Erythroblast (primary cell): ENCODE data around the gene LSS.

Experiments used
- GATA1 ChIP-seq: IDR thresholded peaks from 2 replicates; pipeline ENCODE4 v1.6.1; 2011; ENCODE audit warnings: low read depth, mild to moderate bottlenecking, control low read depth, low read length, moderate library complexity
- POLR2A ChIP-seq: IDR thresholded peaks from 2 replicates; pipeline ENCODE4 v1.6.1; 2011; ENCODE audit warnings: mild to moderate bottlenecking, low read length

DNA sequence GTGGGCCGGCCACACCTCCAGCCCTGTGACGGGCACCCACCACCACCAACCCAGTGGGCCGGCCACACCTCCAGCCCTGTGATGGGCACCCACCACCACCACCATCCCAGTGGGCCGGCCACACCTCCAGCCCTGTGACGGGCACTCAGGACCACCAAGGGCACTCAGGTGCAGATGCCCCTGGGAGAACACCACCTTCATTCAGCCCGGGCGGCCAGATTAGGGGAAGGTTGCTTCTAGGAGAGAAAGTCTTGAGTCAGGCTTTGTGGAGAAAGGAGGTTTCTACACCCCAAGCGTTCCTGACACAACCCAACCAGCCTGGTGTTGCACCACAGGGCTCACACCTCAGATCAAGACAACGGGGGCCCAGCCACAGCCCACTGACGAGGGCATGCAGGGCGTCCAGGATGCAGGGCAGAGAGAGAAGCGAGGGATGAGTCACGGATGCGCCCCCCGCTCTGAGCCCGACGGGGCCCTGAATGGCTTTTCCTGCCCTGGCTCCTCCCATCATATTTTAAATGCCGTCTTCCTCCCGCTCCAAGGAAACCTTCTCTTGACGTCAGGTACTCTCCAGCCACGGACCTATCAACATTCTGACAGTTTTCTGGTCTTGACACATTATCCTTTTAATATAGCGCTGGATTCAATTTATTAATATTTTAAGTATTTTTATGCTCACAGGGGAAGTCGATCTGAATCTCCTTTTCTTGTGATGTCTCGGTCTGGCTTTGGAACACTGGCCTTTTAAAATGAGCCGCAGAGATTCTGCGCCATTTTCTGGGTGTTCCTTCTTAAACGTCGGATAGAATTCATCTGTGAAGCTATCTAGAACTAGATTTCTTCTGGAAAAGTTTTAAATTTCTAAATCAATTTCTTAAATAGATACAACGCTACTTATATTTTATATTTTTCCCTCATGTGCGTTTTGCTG is 43.7 kb downstream of the LSS start:
- no peak for TF ChIP-seq POLR2A
- no peak for TF ChIP-seq GATA1
